ENCODE results near the gene BRAF. TPM values are rescaled to one million over a fixed set of nuclear protein-coding genes. Genes with fewer than 3 reads are reported as not detected.
"Not testable (repeated sequence)": the region's sequence is repeated elsewhere in the genome, so short reads cannot be mapped to it uniquely, and the experiment has no call there.

The BRAF gene
- total RNA-seq, 1 experiment from 2014 or later: 15.2 TPM

DNA sequence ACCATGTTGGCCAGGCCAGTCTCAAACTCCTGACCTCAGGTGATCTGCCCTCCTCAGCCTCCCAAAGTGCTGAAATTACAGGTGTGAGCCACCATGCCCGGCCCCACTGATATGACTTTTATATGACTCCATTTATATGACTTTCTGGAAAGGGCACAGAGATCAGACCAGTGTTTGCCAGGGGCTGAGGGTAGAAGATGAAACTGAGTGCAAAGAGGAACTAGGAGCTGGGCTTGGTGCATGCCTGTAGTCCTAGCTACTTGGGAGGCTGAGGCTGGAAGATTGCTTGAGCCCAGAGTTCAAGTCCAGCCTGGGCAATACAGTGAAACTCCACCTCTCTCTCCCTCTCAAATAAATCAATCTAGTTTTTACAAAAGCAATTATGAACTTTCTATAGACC is 7.5 kb downstream of the BRAF start:
- Histone ChIP-seq H3K4me3 (ENCODE audit: low read length) (no peak overlapping the region), H3K4me2 (ENCODE audit: low read length) (no peak overlapping the region), H3K27me3 (ENCODE audit: low read length) (no peaks in the 10 kb centered on the region), H3K4me1 (ENCODE audit: insufficient read depth, low read length) (peaks cover 27% of the 10 kb centered on the region), H3K9me3 (ENCODE audit: low read length) (no peaks in the 10 kb centered on the region), H4K20me1 (ENCODE audit: low read length) (peaks cover 16% of the 10 kb centered on the region; the same call in 1 of the 2 replicates), H3F3A (ENCODE audit: low read length, unreplicated experiment) (peaks cover 7% of the 10 kb centered on the region), H3K36me3 (ENCODE audit: low read depth, low read length) (no peaks in the 10 kb centered on the region), H3K9ac (ENCODE audit: low read length) (no peak overlapping the region), H3K27ac (ENCODE audit: low read length) (no peak overlapping the region), H2AFZ (ENCODE audit: low read length) (no peak overlapping the region), H3K9me2 (replicated peaks; ENCODE audit: low read length) (no peaks in the 10 kb centered on the region), H3K79me2 (ENCODE audit: low read length) (peaks cover 91% of the 10 kb centered on the region)
- no peak for ATAC-seq
- TF ChIP-seq, protein P1, sequence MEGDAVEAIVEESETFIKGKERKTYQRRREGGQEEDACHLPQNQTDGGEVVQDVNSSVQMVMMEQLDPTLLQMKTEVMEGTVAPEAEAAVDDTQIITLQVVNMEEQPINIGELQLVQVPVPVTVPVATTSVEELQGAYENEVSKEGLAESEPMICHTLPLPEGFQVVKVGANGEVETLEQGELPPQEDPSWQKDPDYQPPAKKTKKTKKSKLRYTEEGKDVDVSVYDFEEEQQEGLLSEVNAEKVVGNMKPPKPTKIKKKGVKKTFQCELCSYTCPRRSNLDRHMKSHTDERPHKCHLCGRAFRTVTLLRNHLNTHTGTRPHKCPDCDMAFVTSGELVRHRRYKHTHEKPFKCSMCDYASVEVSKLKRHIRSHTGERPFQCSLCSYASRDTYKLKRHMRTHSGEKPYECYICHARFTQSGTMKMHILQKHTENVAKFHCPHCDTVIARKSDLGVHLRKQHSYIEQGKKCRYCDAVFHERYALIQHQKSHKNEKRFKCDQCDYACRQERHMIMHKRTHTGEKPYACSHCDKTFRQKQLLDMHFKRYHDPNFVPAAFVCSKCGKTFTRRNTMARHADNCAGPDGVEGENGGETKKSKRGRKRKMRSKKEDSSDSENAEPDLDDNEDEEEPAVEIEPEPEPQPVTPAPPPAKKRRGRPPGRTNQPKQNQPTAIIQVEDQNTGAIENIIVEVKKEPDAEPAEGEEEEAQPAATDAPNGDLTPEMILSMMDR (conservative IDR thresholded peaks at IDR 0.05; ENCODE audit: low read depth, low read length): no peak
- TF ChIP-seq EZH2 (IDR thresholded peaks at IDR 0.05; ENCODE audit: low read length, unreplicated experiment): no peak
- no peak for TF ChIP-seq EZH2phosphoT487 (IDR thresholded peaks at IDR 0.05; ENCODE audit: borderline replicate concordance, low read length)
- BruUV-seq (replicated peaks): no TSS peak
- CTCF ChIA-PET: no interaction called here
- intact Hi-C loops (cut with micrococcal nuclease): no loop called here
- POLR2A ChIA-PET (ENCODE audit: unreplicated experiment): no interaction called here
- DNase-seq: no peak

DNA sequence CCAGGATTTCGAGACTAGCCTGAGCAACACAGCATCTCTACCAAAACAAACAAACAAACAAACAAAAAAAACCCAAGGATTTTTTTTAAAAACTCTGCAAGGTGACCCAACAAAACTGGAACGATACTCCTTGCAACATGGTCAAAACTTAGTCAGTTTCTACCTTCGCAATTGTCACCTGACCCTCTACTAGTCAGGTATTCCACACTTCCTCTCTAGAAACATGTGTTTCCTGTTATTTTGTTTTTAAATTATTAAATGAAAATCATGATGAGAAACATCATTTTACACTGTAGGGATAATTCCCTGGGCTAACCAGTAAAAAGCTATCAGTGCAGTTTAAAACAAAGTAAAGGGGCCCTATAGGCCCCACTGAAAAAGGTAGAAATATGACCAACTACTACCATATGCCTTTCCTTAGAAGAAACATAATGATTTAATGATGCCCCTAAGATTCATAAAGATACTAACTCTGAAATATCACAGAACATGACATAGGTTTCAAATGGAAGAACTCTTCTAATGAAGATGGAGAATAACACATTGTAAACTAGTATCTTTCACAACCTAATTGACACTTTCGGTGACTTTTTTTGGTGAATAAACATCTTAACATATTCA is 8.7 kb downstream of the BRAF start:
- Histone ChIP-seq H3K27ac (ENCODE audit: low read length) (no peak overlapping the region), H4K20me1 (ENCODE audit: low read length) (0 out of 2 replicates have a peak, but pooled peaks cover 4% of the 10 kb centered on the region), H3K79me2 (ENCODE audit: low read length) (peaks cover 91% of the 10 kb centered on the region), H3K9ac (ENCODE audit: low read length) (no peak overlapping the region), H3K27me3 (ENCODE audit: low read length) (no peaks in the 10 kb centered on the region), H3K4me3 (ENCODE audit: low read length) (no peak overlapping the region), H3K9me3 (ENCODE audit: low read length) (no peaks in the 10 kb centered on the region), H2AFZ (ENCODE audit: low read length) (no peak overlapping the region), H3K9me2 (replicated peaks; ENCODE audit: low read length) (no peaks in the 10 kb centered on the region), H3K36me3 (ENCODE audit: low read depth, low read length) (no peaks in the 10 kb centered on the region), H3K4me1 (ENCODE audit: insufficient read depth, low read length) (peaks cover 30% of the 10 kb centered on the region), H3F3A (ENCODE audit: low read length, unreplicated experiment) (peaks cover 7% of the 10 kb centered on the region), H3K4me2 (ENCODE audit: low read length) (no peak overlapping the region)
- DNase-seq (no peak), ATAC-seq (no peak)
- TF ChIP-seq EZH2 (IDR thresholded peaks at IDR 0.05; ENCODE audit: low read length, unreplicated experiment): no peak
- TF ChIP-seq EZH2phosphoT487 (IDR thresholded peaks at IDR 0.05; ENCODE audit: borderline replicate concordance, low read length): no peak
- TF ChIP-seq, protein P1 (conservative IDR thresholded peaks at IDR 0.05; ENCODE audit: low read depth, low read length): no peak
- BruUV-seq (replicated peaks): no TSS peak
- CTCF ChIA-PET: no interaction called here
- POLR2A ChIA-PET (ENCODE audit: unreplicated experiment): no interaction called here
- intact Hi-C loops (cut with micrococcal nuclease): no loop called here

DNA sequence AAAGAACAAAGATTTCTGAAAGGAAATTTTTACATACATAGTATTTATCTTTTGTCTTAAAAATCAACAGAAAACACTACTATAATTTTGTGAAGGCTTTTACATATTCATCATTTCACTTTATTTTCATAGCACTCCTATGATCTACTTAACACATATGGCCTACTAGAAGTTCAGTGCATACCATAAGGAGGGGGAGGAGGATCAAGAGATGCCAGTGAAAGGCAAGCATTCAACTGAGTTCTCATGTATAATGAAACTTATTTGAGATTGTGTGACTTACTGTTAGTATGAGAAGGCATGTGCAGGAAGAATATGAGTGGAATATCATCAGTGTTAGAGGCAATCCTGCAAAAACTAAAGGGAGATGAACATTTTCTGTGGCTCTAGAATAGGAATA is 10.6 kb downstream of the BRAF start:
- Histone ChIP-seq H3K27ac (ENCODE audit: low read length) (peak overlapping the region; percentile 83), H3K79me2 (ENCODE audit: low read length) (peaks cover 91% of the 10 kb centered on the region), H2AFZ (ENCODE audit: low read length) (no peak overlapping the region), H3K36me3 (ENCODE audit: low read depth, low read length) (no peaks in the 10 kb centered on the region), H3K4me1 (ENCODE audit: insufficient read depth, low read length) (peaks cover 30% of the 10 kb centered on the region), H3K4me2 (ENCODE audit: low read length) (peak overlapping the region; percentile 83), H3K9ac (ENCODE audit: low read length) (peak overlapping the region; percentile 50), H3K9me3 (ENCODE audit: low read length) (no peaks in the 10 kb centered on the region), H3F3A (ENCODE audit: low read length, unreplicated experiment) (peaks cover 7% of the 10 kb centered on the region), H3K27me3 (ENCODE audit: low read length) (no peaks in the 10 kb centered on the region), H4K20me1 (ENCODE audit: low read length) (0 out of 2 replicates have a peak, but pooled peaks cover 5% of the 10 kb centered on the region), H3K4me3 (ENCODE audit: low read length) (peak overlapping the region; percentile 30), H3K9me2 (replicated peaks; ENCODE audit: low read length) (no peaks in the 10 kb centered on the region)
- ATAC-seq: 0 out of 2 replicates have a peak, but pooled peaks have one; percentile 9
- intact Hi-C loops (cut with micrococcal nuclease): loop anchor here (5.0 kb wide), 1 partner anchor 98 kb away; the partner anchor contains the start of gene MRPS33
- BruUV-seq (replicated peaks): no TSS peak
- POLR2A ChIA-PET (ENCODE audit: unreplicated experiment): interaction anchor here (1.3 kb wide), 1 partner anchor 9 kb away, joined by 7 read pairs; no protein-coding TSS in a partner anchor
- DNase-seq: peak; percentile 20
- CTCF ChIA-PET: no interaction called here
- TF ChIP-seq EZH2phosphoT487 (IDR thresholded peaks at IDR 0.05; ENCODE audit: borderline replicate concordance, low read length) (no peak), EZH2 (IDR thresholded peaks at IDR 0.05; ENCODE audit: low read length, unreplicated experiment) (no peak)
- TF ChIP-seq, protein P1 (conservative IDR thresholded peaks at IDR 0.05; ENCODE audit: low read depth, low read length): no peak

DNA sequence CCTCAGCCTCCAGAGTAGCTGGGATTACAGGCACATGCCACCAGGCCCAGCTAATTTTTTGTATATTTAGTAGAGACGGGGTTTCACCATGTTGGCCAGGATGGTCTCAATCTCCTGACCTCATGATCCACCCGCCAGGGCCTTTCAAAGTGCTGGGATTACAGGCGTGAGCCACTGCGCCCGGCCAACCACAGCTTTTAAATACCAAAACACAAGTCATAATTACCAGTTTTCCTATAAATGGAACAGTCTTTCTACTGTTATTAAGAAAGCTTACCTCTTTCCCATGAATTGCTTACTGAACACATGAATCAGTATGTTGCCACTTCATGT is 11.2 kb downstream of the BRAF start:
- Histone ChIP-seq H3K4me1 (ENCODE audit: insufficient read depth, low read length) (peaks cover 30% of the 10 kb centered on the region), H2AFZ (ENCODE audit: low read length) (peak overlapping the region; percentile 26; the same call in 1 of the 2 replicates), H3K9ac (ENCODE audit: low read length) (peak overlapping the region; percentile 50), H3K79me2 (ENCODE audit: low read length) (peaks cover 93% of the 10 kb centered on the region), H3K27ac (ENCODE audit: low read length) (peak overlapping the region; percentile 83), H3K4me2 (ENCODE audit: low read length) (peak overlapping the region; percentile 83), H3K4me3 (ENCODE audit: low read length) (peak overlapping the region; percentile 30)
- not testable (repeated sequence) for H3K27me3 ChIP-seq (ENCODE audit: low read length); BruUV-seq (replicated peaks); H4K20me1 ChIP-seq (ENCODE audit: low read length); H3F3A ChIP-seq (ENCODE audit: low read length, unreplicated experiment); H3K9me3 ChIP-seq (ENCODE audit: low read length); H3K9me2 ChIP-seq (replicated peaks; ENCODE audit: low read length); H3K36me3 ChIP-seq (ENCODE audit: low read depth, low read length)
- ATAC-seq (peak; percentile 55), DNase-seq (peak; percentile 39)
- ChIA-PET POLR2A (ENCODE audit: unreplicated experiment) (interaction anchor here (1.3 kb wide), 1 partner anchor 9 kb away, joined by 7 read pairs; no protein-coding TSS in a partner anchor), CTCF (interaction anchor here (0.6 to 1.2 kb wide), 3 partner anchors 101 to 395 kb away, joined by 3 to 7 read pairs (median 3); partner anchors contain the start of gene MRPS33)
- intact Hi-C loops (cut with micrococcal nuclease): loop anchor here (1.0 to 5.0 kb wide), 4 partner anchors 11 to 103 kb away; partner anchors contain the start of genes BRAF and MRPS33

All from PC-3 (cell line).